GM21367 (cell line): Measurements from ENCODE around the gene HOXB5.

Source experiments
- ATAC-seq: cut with Tn5 transposase; IDR thresholded peaks from one replicate; pipeline ENCODE4 v1.9.1; 2021; ENCODE audit not compliant: unreplicated experiment

The HOXB5 gene

GRCh38 chr17:48551596-48552465 is 41.7 kb downstream of the HOXB5 start:
- no peak for ATAC-seq

DNA sequence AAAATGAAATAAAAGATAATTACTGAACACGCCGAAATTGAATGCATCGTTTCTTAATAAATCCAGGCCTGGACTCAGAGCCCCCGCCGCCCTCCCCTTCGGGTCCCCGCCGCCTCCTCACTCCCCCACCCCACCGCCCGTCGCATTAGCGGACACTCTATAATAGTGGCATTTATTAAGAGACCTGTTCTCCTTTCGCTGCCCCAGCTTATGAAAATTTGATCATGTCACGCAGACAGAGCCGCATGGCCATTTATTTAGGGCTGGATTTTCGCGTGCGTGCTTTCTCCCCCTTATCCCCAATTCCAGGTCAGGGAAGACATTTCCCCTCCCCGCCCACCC is 42.4 kb downstream of the HOXB5 start:
- no peak for ATAC-seq

DNA sequence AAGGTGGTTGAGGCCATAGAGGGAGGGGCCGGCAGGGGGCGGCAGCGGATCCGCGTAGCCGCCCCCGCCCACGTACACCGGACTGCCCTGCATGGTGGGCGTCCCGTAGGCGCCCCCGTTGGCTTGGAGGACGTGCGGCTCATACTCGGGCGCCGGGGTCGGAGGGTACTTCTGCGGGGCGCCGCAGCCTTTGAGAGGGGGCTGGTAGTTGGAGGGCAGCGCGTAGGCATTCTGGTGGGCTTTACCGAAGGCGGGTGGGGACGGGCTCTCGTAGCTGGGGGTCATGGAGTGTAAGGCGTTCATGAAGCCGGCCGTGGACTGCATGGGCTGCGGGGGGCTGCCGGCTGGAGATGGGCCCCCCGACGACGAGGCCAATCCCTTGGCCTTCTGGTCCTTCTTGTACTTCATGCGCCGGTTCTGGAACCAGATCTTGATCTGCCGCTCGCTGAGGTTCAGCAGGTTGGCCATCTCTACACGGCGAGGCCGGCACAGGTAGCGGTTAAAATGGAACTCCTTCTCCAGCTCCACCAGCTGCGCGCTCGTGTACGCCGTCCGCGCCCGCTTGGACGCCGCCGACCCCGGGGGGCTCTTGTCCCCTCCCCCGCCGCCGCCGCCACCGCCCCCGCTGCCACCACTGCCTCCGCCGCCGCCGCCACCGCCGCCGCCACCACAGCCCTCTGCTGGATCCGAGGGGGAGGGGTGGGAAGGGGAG is 42.9 kb downstream of the HOXB5 start:
- ATAC-seq: no peak

- ATAC-seq: no peak
Observed at GRCh38 chr17:48549914-48550501, 43.6 kb downstream of the HOXB5 start.

GRCh38 chr17:48549281-48549630 is 44.3 kb downstream of the HOXB5 start:
- no peak for ATAC-seq

DNA sequence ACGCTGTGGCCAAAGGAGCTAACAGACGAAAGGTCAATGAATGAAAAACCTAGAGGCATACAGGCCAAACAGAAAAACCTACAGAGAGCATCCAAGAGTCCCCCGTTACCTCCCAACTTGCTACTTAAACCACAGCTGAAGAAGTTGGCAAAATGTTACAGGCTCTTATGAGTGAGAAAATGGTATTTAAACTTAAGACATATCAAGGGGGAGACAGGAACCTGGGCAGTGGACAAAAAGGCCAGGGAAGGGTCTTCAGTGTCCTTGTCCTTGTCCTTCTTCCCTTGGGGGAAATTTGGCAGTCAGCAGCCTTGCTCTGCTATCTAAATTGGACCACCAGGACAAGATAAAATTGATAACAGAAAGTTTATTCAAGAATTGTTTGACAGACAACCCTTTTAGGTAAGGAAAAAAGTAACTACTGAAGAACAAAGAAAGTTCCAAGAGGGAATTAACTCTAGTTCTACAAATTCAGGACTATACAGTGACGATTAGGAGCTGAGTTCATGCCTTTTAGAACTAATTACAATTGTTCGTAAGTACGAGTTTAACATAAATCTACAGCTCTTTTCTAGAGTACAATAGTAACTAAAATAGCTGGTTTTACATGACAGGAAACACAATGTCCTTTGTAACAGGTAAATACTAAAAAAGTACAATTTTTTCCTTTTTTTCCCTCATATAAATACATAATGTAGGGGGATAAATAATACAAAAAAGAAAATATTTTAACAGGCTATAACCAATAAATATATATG is 44.9 kb downstream of the HOXB5 start:
- ATAC-seq: no peak

- no peak for ATAC-seq
Observed at GRCh38 chr17:48547808-48548522, 45.6 kb downstream of the HOXB5 start.

DNA sequence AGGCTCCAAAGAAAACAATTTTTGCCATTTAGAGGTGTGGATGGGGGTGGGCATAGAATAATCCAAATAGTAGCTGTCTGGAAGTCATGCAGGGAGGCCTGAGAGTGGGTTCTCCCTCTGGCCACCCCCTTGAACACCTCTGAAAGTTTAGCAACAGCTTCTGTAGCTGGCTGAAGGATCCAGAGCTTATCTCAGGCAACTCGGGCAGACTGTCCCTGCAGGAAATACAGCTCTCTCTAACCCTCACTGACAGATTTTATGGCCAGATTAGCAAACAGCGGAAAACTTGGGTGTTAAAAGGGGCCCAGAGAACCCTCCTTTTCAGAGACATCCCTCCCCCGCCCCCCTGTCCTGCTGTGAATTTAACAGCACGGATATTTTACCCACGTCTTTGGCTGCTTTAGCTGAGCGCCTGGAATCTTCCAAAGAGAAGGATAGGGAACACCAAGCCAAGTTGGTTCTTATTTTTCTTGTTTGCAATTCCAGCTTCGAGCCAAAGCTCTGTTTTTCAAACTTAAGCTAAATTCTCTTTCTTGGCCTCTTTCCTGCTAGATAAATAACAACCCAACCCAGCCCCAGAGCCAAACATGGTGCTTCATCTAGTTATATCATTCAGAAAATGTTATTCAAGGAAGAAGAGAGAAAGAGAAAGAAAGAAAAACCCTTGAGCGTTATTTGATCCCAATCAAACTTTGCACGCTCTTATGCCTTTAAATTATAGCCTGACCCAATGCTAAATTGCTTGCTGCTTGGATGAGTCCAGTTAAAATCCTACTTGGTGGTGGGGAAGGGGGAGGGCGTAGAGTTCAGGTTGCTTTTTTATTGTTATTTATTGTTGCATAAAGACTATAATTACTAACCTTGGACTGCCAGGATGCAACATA is 46.4 kb downstream of the HOXB5 start:
- no peak for ATAC-seq

GRCh38 chr17:48546137-48546923 is 47.2 kb downstream of the HOXB5 start:
- no peak for ATAC-seq

- no peak for ATAC-seq
Observed at GRCh38 chr17:48545539-48545938, 48.0 kb downstream of the HOXB5 start.

DNA sequence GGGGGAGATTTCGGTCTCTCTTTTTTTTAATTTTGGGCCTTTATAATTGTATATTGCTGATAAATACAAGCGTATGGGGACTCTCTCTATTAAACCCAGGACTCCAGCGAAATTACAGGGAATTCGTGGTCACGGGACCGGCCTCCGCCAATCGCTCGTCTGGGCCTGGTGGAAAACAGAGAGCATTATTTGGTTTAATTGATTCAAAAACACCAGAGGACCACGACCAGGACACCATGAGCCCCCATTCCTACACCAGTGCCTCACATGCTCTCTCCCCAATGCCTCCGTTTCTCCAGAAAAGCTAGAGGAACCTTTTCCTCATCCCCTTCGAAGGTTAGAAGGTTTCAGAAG is 48.6 kb downstream of the HOXB5 start, which contains the start of gene HOXB2:
Gene HOXB2, minus strand, starts transcription at position 88 of the 354 bp plus-strand sequence. CDS start 198 bp downstream, outside the sequence.
- no peak for ATAC-seq

DNA sequence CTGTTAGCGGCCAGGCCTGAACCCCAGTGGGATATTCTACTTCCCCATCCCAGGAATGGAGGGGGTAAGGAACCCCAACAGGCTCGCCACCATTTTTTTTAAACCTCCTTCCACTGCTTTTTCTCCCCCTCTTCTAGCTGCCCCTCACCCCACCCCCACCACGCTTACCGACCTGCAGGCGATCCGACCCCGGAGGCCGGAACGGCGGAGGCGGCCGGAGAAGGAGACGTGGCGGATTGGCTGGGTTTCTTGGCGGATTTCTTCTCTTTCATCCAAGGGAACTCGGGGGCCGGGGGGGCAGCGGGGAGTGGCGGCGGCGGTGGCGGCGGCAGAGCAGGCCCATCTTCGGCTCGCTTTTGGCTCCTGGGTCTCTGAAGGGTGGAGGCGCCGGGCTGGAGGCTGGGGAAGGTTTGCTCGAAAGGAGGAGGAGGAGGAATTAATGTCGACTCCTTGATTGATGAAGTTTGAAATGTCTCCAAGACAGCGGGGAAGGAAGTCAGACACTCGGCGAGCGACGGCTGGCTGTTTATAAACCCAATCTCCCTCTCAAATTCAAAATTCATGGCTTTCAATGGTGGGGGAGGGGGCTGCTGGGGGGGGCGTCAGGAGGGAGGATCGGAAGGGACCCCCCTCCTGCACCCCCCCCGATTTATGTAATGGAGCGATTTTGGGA is 49.1 kb downstream of the HOXB5 start:
- no peak for ATAC-seq

DNA sequence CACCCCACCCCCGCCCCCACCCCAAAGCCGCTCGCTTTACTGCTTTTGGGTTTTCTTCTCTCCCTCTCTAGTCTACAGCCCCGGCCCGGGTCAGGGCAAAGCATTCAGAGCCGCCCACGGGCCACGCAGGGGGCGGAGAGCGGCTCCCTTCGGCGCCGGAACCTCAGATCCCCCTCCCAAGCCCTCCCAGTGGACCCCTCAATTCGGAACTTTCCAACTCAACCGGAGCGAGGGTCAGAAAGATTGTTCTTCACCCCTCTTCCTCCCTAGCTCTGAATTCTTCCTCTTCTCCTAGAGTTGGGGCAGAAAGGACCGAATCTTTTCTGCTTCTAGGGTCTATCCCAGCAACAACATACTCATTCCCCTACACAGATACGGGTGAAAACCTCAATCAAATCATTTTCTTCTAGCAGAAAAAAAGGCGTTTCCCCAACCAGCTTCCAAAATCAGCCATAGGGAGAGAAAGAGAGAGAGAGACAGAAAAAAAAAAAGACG is 49.7 kb downstream of the HOXB5 start:
- ATAC-seq: no peak

- no peak for ATAC-seq
Observed at GRCh38 chr17:48543107-48543853, 50.3 kb downstream of the HOXB5 start.

DNA sequence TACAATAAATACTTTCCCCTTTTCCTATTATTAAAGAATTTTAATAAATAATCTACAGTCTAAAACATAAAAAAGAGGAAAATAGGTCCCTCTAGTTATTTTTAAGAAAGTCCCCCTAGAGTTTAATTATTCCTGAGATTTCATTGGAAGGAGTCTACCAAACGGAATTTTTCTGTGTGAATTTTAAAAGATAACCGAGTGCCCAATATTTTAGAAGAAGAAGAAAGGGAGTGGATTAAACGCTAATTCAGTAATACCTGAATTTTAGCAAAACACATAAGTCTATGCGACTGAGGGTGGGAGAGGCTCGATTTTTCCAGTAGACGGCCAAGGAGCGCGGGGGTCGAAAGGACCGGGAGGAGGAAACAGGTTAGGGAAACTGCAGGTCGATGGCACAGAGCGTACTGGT is 50.9 kb downstream of the HOXB5 start:
- ATAC-seq: no peak

GRCh38 chr17:48542114-48542656 is 51.4 kb downstream of the HOXB5 start:
- ATAC-seq: no peak

DNA sequence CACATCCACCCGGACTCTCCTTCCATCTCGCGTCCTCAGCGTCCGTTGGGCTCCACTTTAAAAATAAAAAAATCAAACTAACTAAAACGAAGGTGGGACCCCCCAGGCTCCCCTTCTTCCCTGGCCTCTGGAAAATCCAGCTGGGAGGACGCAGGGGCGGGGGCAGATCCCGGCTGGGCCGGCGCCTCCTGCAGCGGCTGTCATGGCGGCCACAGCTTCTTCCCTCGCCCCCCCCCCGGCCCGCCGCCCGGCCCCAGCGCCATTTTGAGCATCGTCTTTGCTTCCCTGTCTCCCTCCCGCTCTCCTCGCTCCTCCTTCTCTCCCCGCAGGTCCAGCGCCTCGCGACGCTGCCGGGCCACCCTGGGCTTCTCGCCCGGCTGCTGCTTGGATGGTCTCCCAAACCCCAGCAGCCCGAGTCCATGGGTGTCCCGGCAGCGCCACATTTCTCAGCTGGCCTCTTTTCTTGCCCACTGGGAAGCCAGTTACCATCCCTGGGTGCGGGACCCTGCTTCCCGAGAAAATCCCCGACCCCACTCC is 51.9 kb downstream of the HOXB5 start:
- no peak for ATAC-seq
